WI38 (cell line): Measurements from ENCODE around the gene ATP2B3.
"Not testable (repeated sequence)": the region's sequence is repeated elsewhere in the genome, so short reads cannot be mapped to it uniquely, and the experiment has no call there.

Experiments
- H3K4me3 ChIP-seq: 2 replicates; pipeline ENCODE4 v1.5.1; 2011; ENCODE audit warnings: low read depth, mild to moderate bottlenecking, control low read depth, low read length
- TF ChIP-seq, protein P1 (sequence below): IDR thresholded peaks from 2 replicates; pipeline ENCODE4 v1.5.1; 2012; ENCODE audit warnings: low read depth, mild to moderate bottlenecking, control low read depth, low read length

ATP2B3 gene

GRCh38 chrX:153601511-153602110 is 84.2 kb downstream of the ATP2B3 start:
- TF ChIP-seq, protein P1, sequence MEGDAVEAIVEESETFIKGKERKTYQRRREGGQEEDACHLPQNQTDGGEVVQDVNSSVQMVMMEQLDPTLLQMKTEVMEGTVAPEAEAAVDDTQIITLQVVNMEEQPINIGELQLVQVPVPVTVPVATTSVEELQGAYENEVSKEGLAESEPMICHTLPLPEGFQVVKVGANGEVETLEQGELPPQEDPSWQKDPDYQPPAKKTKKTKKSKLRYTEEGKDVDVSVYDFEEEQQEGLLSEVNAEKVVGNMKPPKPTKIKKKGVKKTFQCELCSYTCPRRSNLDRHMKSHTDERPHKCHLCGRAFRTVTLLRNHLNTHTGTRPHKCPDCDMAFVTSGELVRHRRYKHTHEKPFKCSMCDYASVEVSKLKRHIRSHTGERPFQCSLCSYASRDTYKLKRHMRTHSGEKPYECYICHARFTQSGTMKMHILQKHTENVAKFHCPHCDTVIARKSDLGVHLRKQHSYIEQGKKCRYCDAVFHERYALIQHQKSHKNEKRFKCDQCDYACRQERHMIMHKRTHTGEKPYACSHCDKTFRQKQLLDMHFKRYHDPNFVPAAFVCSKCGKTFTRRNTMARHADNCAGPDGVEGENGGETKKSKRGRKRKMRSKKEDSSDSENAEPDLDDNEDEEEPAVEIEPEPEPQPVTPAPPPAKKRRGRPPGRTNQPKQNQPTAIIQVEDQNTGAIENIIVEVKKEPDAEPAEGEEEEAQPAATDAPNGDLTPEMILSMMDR, result no peak
- no peak overlapping the region for H3K4me3 ChIP-seq

GRCh38 chrX:153602601-153603000 is 85.2 kb downstream of the ATP2B3 start:
- TF ChIP-seq, protein P1, result no peak
- no peak overlapping the region for H3K4me3 ChIP-seq

DNA sequence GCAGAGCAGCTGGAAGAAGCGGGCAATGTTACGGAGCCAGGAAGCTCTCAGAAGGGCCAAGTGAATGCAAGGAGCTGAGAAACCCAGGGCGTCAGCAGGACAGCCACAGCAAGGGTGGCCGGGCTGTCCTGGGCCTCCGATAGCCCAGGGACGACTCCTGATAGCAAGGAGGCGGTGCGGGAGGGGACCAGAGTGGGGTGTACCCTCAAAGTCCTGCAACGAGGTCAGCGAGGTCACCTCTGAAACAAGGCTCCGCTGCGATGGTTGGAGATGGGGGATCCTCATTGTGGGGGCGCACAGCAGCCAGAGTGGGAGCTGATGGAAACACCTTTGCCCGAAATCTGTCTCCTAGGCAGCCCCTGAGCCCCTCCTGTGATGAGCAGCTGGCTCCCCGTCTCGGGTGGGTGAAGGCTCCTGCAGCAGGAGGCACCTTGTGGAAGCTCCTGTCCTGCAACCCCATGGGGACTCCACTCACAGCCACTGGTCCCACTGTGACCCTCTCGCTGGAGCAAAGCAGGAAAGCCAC is 85.8 kb downstream of the ATP2B3 start:
- TF ChIP-seq, protein P1, result no peak
- no peak overlapping the region for H3K4me3 ChIP-seq

GRCh38 chrX:153604666-153605380 is 87.4 kb downstream of the ATP2B3 start:
- H3K4me3 ChIP-seq, result not testable (repeated sequence)

GRCh38 chrX:153606503-153606902 is 89.1 kb downstream of the ATP2B3 start:
- no peak overlapping the region for H3K4me3 ChIP-seq
- TF ChIP-seq, protein P1, result no peak

DNA sequence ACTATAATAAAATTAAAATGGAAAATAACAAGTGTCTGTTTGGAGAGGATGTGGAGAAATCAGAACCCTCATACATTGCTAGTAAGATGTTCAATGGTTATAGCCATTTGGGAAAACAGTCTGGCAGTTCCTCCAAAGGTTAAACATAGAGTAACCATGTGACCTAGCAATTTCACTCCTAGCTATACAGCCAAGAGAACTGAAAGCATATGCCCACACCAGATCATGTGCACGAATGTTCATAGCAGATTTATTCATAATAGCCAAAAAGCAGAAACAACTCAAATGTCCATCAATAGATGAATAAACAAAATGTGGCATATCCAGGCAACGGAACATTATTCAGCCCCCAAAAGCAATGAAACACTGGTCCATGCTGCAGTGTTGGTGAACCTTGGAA is 90.9 kb downstream of the ATP2B3 start:
- TF ChIP-seq, protein P1, result no peak
- H3K4me3 ChIP-seq, result no peak overlapping the region

DNA sequence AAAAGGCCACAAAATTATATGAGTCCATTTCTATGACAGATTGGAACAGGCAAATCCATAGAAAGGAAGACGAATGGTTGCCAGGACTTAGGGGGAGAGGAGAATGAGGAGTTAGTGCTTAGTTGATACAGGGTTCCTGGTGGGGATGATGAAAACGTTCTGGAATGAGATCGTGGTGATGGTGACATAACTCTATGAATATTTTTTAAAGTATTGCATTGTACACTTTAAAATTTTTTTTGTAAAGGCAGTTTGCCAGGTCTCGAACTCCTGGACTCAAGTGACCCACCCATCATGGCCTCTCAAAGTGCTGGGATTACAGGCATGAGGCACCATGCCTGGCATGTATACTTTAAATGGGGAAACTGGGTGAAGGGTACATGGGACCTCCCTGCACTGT is 91.4 kb downstream of the ATP2B3 start:
- TF ChIP-seq, protein P1, result no peak
- no peak overlapping the region for H3K4me3 ChIP-seq
